GM19463 (cell line): ENCODE results near the gene TFAP2A.

Source experiments
- ATAC-seq: cut with Tn5 transposase; IDR thresholded peaks from one replicate; pipeline ENCODE4 v1.9.1; 2021; ENCODE audit warnings: mild to moderate bottlenecking, moderate library complexity; ENCODE audit not compliant: unreplicated experiment

TFAP2A gene

DNA sequence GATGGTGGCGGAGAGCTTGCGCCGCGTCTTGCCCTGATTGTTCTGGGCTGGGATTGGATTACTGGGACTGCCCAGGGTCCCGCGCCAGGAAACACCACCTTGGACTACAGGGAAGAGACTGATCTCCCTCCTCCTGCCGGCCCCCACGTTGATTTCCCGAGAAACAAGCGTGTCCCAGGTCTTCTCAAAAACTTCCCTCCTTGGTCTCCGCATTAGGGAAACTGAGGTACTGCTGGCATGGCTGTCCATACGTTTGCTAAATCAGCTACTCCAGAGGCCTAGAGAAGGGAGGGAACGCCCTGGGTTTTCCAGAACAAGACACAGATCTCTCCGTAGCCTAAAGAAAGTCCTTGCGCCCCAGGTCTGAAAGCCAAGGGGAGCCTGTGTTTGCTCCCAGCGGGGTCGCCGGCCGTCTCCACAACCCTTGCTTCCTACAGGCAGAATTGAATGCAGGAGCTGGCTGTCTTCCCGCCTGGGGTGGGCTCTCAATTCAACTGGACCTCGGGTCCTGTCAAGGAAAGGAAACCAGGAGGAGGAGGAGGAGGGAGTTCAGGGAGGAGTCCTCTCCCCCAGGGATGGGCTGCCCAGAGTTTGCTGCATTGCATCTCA lies 29.2 kb downstream of the TFAP2A start:
- ATAC-seq = no peak

DNA sequence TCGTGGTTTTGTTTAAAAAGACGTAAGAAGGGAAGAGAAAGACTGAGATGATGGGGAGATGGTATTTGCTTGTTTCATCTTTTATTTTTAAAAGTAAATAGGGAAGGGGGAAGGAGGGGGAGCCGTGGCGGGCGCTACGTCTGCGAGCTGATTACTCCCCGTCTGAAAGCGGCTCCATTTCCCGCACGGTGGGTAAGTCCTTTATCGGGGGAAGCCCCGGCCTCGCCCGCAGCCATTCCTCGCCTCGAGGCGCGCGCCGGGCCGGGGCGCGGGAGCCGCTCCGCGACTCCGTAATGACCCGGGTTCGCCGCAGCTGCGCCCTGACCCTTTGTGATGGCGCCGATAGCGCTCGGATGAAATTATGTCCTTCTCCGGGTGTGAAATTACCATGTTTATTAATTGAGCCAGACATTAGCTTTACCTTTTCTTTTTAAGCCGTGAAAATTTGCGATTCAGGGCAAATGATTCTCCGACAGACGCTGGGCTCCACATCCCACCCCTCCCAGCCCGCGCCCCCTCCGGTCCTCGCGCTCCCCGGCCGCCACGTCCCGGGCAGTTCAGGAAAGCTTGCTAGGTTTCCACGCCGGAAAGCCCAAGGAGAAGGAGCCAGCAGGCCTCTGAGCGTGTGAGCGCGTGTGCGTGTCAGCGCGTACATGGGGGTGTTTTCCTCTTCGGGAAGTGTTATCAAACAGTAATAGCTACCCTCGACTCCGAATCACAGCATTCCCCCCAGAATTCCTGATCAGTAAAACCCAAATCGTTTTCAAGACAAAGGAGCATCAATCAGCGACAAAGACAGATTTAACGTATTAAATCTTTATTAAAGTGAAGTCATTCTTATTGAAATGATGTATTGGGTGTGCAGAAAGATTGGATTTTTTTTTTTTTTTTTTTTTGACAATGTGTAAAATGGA lies 30.0 kb downstream of the TFAP2A start:
- no peak for ATAC-seq

- no peak for ATAC-seq
These were observed 30.7 kb downstream of the TFAP2A start for GRCh38 chr6:10384091-10384609.

DNA sequence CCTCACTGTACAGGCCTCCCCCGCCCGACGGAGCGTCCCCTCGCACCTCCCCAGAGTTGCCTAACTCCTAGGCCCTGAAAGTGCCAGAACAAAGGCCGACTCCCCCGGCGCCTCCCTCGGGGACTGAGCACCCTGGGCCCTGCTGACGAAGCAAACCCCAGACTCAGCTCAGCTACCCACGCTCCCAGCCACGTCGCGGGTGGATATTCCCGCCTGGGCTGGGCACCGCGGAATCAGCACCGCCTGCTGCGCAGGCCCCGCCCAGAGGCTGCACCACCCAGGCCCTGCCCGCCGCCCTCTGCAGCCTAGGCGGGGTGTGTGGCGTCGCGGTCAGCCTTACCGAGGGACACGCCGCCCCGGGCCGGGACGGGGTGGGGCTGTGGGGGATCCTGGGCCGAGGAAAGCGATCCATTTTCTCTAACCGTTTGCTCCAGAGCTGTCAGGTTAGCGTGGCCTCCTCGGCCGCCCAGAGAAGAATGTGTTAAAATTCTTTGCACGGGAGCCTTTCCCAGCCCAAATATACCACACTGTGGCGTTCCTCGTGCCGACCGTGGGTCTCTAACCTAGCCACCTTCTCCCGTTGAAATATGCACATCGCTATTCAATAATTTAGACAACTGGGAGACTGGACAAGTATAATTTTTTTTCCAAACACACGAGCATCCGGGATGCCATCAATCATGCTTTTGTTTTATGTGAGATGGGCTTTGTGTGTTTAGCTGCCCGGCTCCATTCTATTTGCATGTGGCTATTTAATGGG lies 31.4 kb downstream of the TFAP2A start:
- no peak for ATAC-seq

DNA sequence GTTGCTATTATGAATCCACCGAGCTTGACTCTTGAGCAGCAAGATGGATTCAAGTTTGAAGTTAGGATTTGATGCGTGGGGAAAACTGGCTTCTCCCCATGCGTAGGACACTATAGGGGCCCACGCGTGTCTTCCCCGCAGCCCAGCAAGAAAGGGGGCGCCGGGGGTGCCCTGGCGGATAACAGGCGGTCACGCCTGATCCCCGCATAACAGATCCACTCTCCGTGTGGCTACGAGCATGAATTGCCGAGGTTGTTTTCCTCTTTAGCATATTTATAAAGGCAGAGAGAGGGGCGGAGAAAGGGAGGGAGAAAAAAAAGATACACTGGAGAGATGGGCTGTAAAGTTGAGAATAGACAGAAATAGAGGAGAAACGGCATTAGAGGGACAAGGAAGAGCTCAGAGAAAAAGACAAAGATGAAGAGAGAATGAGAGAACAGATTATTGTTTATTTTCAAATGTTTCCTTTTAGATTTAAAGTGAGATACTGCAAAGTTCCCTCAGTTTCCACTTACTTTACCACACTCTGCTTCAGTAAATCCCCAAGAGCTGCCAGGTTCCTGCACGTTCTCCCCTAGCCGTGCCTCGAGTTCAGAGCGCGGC lies 32.0 kb downstream of the TFAP2A start:
- no peak for ATAC-seq

GRCh38 chr6:10382322-10382721 lies 32.6 kb downstream of the TFAP2A start:
- no peak for ATAC-seq

- no peak for ATAC-seq
These were observed 33.1 kb downstream of the TFAP2A start for GRCh38 chr6:10381830-10382208.

DNA sequence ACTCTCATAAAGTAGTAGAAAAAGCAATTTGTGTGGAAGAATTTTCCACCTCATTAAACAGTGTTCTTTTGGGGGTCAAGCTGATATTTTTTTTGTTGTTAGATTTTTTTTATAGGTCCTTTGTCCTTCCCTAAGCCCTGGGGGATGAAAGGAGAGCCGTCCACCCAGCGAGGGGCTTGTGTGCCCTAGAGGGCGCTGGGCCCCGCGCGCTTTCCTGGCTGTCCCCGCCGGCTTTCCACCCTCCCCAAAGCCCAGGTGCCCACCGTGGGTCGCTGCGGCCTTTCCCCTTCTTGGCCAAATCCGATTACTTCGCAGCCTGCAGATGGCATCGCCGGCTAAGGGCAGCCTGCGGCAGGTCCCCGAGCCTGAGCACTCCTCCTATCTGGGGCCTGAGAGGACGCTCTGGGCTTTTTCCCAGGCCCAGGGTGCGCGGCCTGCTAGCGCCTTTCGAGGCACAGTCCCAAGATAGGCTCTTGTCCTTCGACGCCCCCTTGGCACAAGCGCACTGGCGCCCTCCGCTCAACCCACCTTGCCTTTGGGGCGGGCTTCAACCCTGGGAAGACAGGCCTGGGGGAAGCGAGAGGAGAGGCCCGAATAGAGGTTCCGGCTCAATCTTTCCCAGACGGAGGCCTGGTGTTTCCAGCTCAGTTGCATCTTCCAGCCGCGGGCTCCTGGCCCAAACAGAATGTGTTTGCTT lies 33.6 kb downstream of the TFAP2A start:
- peak; percentile 47 for ATAC-seq

DNA sequence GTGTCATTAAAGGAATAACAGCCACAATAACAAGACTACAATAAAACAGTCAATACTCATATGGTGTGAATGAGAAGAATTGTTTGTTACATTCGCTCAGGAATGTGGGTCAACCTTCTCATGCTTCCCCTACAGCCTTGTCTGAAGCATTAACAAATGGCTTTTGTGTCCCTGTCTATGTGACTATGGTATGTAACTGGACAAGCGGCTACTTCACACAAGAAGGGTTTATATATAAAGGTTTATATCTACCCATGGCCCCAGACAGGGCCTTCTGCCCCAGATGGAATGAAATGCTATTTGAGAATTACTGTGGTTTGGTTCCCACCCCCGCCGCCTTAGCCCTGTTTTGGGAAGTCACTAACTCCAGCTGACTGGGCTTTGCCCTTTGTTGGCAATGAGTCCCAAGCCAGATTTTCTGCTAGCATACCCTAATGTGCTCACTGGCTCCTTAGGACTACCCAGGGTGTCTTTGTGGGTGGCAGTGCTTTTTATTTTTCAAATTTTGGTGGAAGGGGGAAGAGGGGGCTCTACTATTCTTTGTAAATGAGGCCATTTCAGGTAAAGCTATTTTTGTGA lies 39.4 kb downstream of the TFAP2A start:
- no peak for ATAC-seq

DNA sequence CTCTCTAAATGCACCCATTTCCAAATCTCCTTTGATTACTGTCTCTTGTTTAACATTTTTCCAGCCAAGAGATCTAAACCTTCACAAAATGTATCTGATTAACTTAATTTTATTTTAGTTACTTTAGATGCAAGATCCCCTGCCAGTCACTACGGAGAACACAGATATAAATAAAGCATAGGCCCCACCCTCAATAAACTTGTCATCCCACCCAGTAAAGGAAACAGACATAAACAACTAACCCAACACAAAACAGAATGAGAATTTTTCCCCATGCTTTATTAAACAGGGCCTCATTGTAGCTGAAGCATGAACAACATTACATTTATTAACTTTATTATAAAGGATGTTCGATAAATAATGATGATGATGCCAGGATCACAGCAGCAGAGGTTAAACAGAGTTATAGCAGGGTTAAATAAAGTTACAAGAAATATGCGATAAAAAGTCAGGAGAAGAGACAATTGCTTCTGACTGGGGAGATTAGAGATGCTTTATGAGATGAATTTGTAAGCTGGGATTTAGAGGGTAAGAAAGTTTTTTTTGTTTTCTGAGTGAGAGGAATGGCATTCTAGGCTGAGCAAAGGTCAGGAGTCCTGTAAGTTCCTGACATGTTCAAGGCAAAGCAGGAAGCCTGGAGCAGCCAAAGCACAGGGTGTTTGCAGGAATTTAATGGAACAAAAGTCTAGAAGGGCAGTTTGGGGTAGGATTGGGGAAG lies 41.1 kb downstream of the TFAP2A start:
- ATAC-seq = no peak

- ATAC-seq = no peak
These were observed 45.0 kb downstream of the TFAP2A start for GRCh38 chr6:10369896-10370295.

GRCh38 chr6:10368861-10369260 lies 46.0 kb downstream of the TFAP2A start:
- ATAC-seq = no peak

DNA sequence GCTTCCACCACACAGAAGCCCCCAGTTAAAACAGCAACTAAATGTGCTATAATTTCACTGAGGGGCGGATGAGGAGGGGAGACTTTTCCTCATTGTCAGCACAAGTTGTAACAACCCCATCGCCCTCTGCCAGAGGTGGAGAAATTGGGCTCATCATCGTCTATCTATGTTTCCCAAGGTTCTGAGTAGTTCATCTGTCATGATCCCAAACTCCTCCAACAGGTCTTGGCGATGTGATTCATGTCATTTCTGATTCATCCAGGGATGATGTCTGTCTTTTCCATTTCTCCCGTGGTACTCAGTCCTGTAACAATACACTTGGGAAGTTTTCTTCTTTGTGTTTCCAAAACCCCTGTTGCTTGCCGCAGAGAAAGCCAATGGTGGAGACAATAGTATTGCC lies 51.0 kb downstream of the TFAP2A start:
- no peak for ATAC-seq

GRCh38 chr6:10362300-10362699 lies 52.6 kb downstream of the TFAP2A start:
- ATAC-seq = no peak

GRCh38 chr6:10361428-10361827 lies 53.4 kb downstream of the TFAP2A start:
- ATAC-seq = no peak

- no peak for ATAC-seq
These were observed 55.3 kb downstream of the TFAP2A start for GRCh38 chr6:10359581-10359980.

DNA sequence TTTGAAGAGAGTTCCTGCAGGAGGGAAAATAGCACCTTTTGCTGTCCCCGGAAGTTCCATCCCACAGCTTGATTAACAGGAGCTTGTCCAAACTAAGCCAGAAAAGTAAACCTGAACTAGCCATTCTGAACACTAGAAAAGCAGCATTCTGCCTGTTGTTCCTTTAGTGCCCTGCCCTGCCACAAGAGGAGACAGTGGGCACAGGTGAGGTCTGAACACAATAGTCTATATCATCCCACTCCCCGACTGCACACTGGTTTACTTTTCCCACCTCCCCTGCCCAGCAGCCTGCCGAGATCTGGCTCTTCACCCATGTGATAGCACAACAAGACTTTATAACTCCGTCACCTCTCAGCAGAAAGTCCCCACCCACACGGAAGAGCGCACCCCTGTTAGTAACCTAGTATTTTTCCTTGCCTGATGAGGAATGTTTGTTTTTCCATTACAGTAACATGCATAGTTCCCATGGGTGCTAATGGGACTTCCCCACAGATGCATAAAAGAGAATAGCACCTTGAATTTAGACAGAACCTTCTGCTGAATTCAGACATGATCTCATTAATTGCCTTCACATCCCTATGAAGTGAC lies 59.7 kb downstream of the TFAP2A start:
- peak; percentile 86 for ATAC-seq

DNA sequence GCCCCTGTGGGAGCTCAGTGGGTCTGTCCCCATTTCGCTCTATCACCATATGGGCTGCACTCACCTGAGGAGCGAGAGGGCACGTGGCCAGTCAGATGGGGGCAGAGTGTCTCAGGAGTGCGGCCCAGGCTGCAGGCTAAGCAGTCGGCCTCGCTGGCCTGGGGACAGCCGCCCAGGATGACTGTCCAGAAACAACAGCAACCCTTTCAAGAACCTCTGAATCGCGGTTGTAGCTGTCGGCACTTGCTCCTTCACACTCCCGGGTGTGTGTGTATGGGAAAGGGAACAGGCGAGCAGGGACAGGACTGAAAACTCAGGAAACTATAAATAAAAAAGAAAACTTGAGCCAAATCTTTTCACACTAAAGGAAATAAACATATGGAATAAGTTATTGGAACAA lies 63.1 kb downstream of the TFAP2A start:
- ATAC-seq = no peak

- no peak for ATAC-seq
These were observed 64.2 kb downstream of the TFAP2A start for GRCh38 chr6:10350720-10351119.
